NT2/D1 (cell line): ENCODE data around the gene ANK3.

Source experiments
- DNase-seq: peaks from one replicate; pipeline ENCODE4 v3.0.0-alpha.2; 2011; ENCODE audit warnings: low read depth, low spot score
- H3K27me3 ChIP-seq: 2 replicates; pipeline ENCODE4 v1.6.0; 2011; ENCODE audit warnings: mild to moderate bottlenecking; ENCODE audit not compliant: insufficient read length, insufficient read depth
- H3K36me3 ChIP-seq: 2 replicates; pipeline ENCODE4 v1.6.1; 2011; ENCODE audit warnings: mild to moderate bottlenecking, low read length, mixed read lengths; ENCODE audit not compliant: insufficient read depth, insufficient read length
- H3K4me1 ChIP-seq: 2 replicates; pipeline ENCODE4 v1.5.1; 2011; ENCODE audit not compliant: insufficient read depth, insufficient read length
- H3K4me3 ChIP-seq: 2 replicates; pipeline ENCODE4 v1.5.1; 2011; ENCODE audit warnings: low read depth; ENCODE audit not compliant: insufficient read length
- H3K9ac ChIP-seq: 2 replicates; pipeline ENCODE4 v1.6.0; 2011; ENCODE audit warnings: low read depth; ENCODE audit not compliant: insufficient read length
- H3K9me3 ChIP-seq: 2 replicates; pipeline ENCODE4 v1.5.1; 2011; ENCODE audit warnings: mild to moderate bottlenecking, low read length; ENCODE audit not compliant: insufficient read depth
- SUZ12 ChIP-seq: IDR thresholded peaks from 2 replicates; pipeline ENCODE4 v1.6.1; 2011; ENCODE audit not compliant: insufficient read length, insufficient read depth; ENCODE audit errors: extremely low read depth
- YY1 ChIP-seq: IDR thresholded peaks from 2 replicates; pipeline ENCODE4 v1.6.1; 2011; ENCODE audit not compliant: insufficient read length, insufficient read depth
- ZNF274 ChIP-seq: IDR thresholded peaks from 2 replicates; pipeline ENCODE4 v1.6.1; 2011; ENCODE audit warnings: mild to moderate bottlenecking, low read depth, low read length

Gene ANK3

GRCh38 chr10:60427709-60428386 is 38.2 kb upstream of the ANK3 start:
- TF ChIP-seq YY1 (no peak), SUZ12 (no peak), ZNF274 (no peak)
- H3K4me3 ChIP-seq = no peak overlapping the region
- no peaks in the 10 kb centered on the region for H3K9me3 ChIP-seq
- no peaks in the 10 kb centered on the region for H3K36me3 ChIP-seq
- H3K27me3 ChIP-seq = no peaks in the 10 kb centered on the region
- no peaks in the 10 kb centered on the region for H3K4me1 ChIP-seq
- no peak for DNase-seq
- H3K9ac ChIP-seq = no peak overlapping the region

- Histone ChIP-seq H3K27me3 (no peaks in the 10 kb centered on the region), H3K9me3 (no peaks in the 10 kb centered on the region), H3K36me3 (no peaks in the 10 kb centered on the region), H3K9ac (no peak overlapping the region), H3K4me3 (no peak overlapping the region), H3K4me1 (no peaks in the 10 kb centered on the region)
- TF ChIP-seq YY1 = no peak
- TF ChIP-seq ZNF274 = no peak
- TF ChIP-seq SUZ12 = no peak
- no peak for DNase-seq
Observed at GRCh38 chr10:60427148-60427547, 37.5 kb upstream of the ANK3 start.

- H3K9ac ChIP-seq = no peak overlapping the region
Observed at GRCh38 chr10:60426425-60426824, 36.8 kb upstream of the ANK3 start.

GRCh38 chr10:60425392-60426110 is 35.9 kb upstream of the ANK3 start:
- TF ChIP-seq YY1 (no peak), ZNF274 (no peak), SUZ12 (no peak)
- H3K9ac ChIP-seq = no peak overlapping the region
- H3K36me3 ChIP-seq = no peaks in the 10 kb centered on the region
- no peak overlapping the region for H3K4me3 ChIP-seq
- no peaks in the 10 kb centered on the region for H3K9me3 ChIP-seq
- no peak for DNase-seq
- no peaks in the 10 kb centered on the region for H3K27me3 ChIP-seq
- H3K4me1 ChIP-seq = no peaks in the 10 kb centered on the region

More at GRCh38 chr10:60426425-60426824, 36.8 kb upstream of the ANK3 start:
- Histone ChIP-seq H3K4me1 (no peaks in the 10 kb centered on the region), H3K36me3 (no peaks in the 10 kb centered on the region), H3K27me3 (no peaks in the 10 kb centered on the region), H3K4me3 (no peak overlapping the region), H3K9me3 (no peaks in the 10 kb centered on the region)
- TF ChIP-seq ZNF274 = no peak
- TF ChIP-seq SUZ12 = no peak
- no peak for TF ChIP-seq YY1
- DNase-seq = no peak

GRCh38 chr10:60424971-60425370 is 35.3 kb upstream of the ANK3 start:
- no peak for TF ChIP-seq SUZ12
- TF ChIP-seq YY1 = no peak
- TF ChIP-seq ZNF274 = no peak
- no peak for DNase-seq
- no peaks in the 10 kb centered on the region for H3K4me1 ChIP-seq
- H3K4me3 ChIP-seq = no peak overlapping the region
- H3K9ac ChIP-seq = no peak overlapping the region
- no peaks in the 10 kb centered on the region for H3K27me3 ChIP-seq
- H3K9me3 ChIP-seq = no peaks in the 10 kb centered on the region
- no peaks in the 10 kb centered on the region for H3K36me3 ChIP-seq

- H3K9me3 ChIP-seq = no peaks in the 10 kb centered on the region
- H3K27me3 ChIP-seq = no peaks in the 10 kb centered on the region
- H3K9ac ChIP-seq = no peak overlapping the region
- no peaks in the 10 kb centered on the region for H3K4me1 ChIP-seq
- DNase-seq = no peak
- H3K4me3 ChIP-seq = no peak overlapping the region
- TF ChIP-seq SUZ12 = no peak
- no peak for TF ChIP-seq ZNF274
- no peak for TF ChIP-seq YY1
- no peaks in the 10 kb centered on the region for H3K36me3 ChIP-seq
Observed at GRCh38 chr10:60423920-60424319, 34.2 kb upstream of the ANK3 start.

GRCh38 chr10:60422809-60423208 is 33.1 kb upstream of the ANK3 start:
- DNase-seq = no peak
- Histone ChIP-seq H3K36me3 (no peaks in the 10 kb centered on the region), H3K9me3 (no peaks in the 10 kb centered on the region), H3K4me3 (no peak overlapping the region), H3K4me1 (no peaks in the 10 kb centered on the region), H3K27me3 (no peaks in the 10 kb centered on the region), H3K9ac (no peak overlapping the region)
- no peak for TF ChIP-seq ZNF274
- no peak for TF ChIP-seq SUZ12
- TF ChIP-seq YY1 = no peak
